IMR-90 (cell line): ENCODE data around the gene CNDP2. TPM values are rescaled to one million over a fixed set of nuclear protein-coding genes. Genes with fewer than 3 reads are reported as not detected.
A peak's percentile ranks its signal among the peaks of the same experiment; 100 is the strongest.

Experiments used
- ATAC-seq: fragments of 200-7000 bp; cut with Tn5 transposase; 2 replicates; pipeline ENCODE4 v1.9.1; 2020; ENCODE audit warnings: low read depth, mild to moderate bottlenecking, moderate library complexity
- BruUV-seq: library from RNA; stranded (reverse); fragments of 400-500 nt; replicated peaks from 2 replicates; lab custom pipeline; 2021; lab: Mats Ljungman, UMichigan
- CTCF ChIA-PET: fragments of 300-600 bp; formaldehyde crosslinking; extraction: SDS; loops from one replicate; lab custom pipeline; 2021; ENCODE audit warnings: antibody characterized with exemption; lab: Yijun Ruan, JAX
- POLR2A ChIA-PET: fragments of 300-600 bp; sonication (Branson Sonifier 250); formaldehyde crosslinking; loops from one replicate; lab custom pipeline; 2022; ENCODE audit warnings: antibody characterized with exemption; ENCODE audit not compliant: unreplicated experiment; lab: Charles Lee
- DNase-seq: peaks from one replicate; pipeline ENCODE4 v3.0.0; 2013
- H2AFZ ChIP-seq: replicated peaks from 2 replicates; pipeline ENCODE3; 2013; ENCODE audit warnings: low read length, mild to moderate bottlenecking; ENCODE audit not compliant: poor library complexity
- H2AK5ac ChIP-seq: 2 replicates; pipeline ENCODE4 v1.6.1; 2013; ENCODE audit warnings: low read depth, low read length, inconsistent platforms
- H2AK9ac ChIP-seq: replicated peaks from 2 replicates; pipeline ENCODE3; 2013; ENCODE audit warnings: mild to moderate bottlenecking, low read depth, low read length, moderate library complexity; ENCODE audit not compliant: poor library complexity
- H2BK120ac ChIP-seq: 2 replicates; pipeline ENCODE4 v1.6.1; 2013; ENCODE audit warnings: low read depth, low read length, inconsistent platforms
- H2BK15ac ChIP-seq: 3 replicates; pipeline ENCODE4 v1.6.1; 2013; ENCODE audit warnings: low read depth, low read length, inconsistent platforms
- H2BK20ac ChIP-seq: 2 replicates; pipeline ENCODE4 v1.6.1; 2013; ENCODE audit warnings: low read depth, mild to moderate bottlenecking, inconsistent platforms, low read length, moderate library complexity
- H2BK5ac ChIP-seq: 2 replicates; pipeline ENCODE4 v1.6.1; 2013; ENCODE audit warnings: mild to moderate bottlenecking, low read depth, low read length, inconsistent platforms; ENCODE audit not compliant: poor library complexity, severe bottlenecking
- H3K14ac ChIP-seq: replicated peaks from 2 replicates; pipeline ENCODE4 v1.6.1; 2013; ENCODE audit warnings: low read depth, low read length, inconsistent platforms
- H3K18ac ChIP-seq: 2 replicates; pipeline ENCODE4 v1.6.1; 2013; ENCODE audit warnings: low read depth, low read length, control low read depth
- H3K23ac ChIP-seq: 2 replicates; pipeline ENCODE4 v1.6.1; 2013; ENCODE audit warnings: low read depth, low read length, inconsistent platforms
- H3K27ac ChIP-seq: 2 replicates; pipeline ENCODE4 v1.5.1; 2013; ENCODE audit warnings: mild to moderate bottlenecking, control low read depth, low read length; ENCODE audit not compliant: insufficient read depth
- H3K27me3 ChIP-seq: 2 replicates; pipeline ENCODE4 v1.6.1; 2013; ENCODE audit warnings: low read length; ENCODE audit not compliant: control insufficient read depth, insufficient read depth
- H3K36me3 ChIP-seq: 2 replicates; pipeline ENCODE4 v1.6.1; 2013; ENCODE audit warnings: low read length, mixed read lengths; ENCODE audit not compliant: control insufficient read depth, insufficient read depth
- H3K4ac ChIP-seq: 2 replicates; pipeline ENCODE4 v1.6.1; 2013; ENCODE audit warnings: low read depth, low read length, inconsistent platforms
- H3K4me1 ChIP-seq: 2 replicates; pipeline ENCODE4 v1.6.1; 2013; ENCODE audit warnings: low read length, mixed read lengths; ENCODE audit not compliant: control insufficient read depth, insufficient read depth
- H3K4me2 ChIP-seq: 2 replicates; pipeline ENCODE4 v1.6.1; 2013; ENCODE audit warnings: low read depth, mild to moderate bottlenecking, control low read depth, low read length, moderate library complexity
- H3K4me3 ChIP-seq: 2 replicates; pipeline ENCODE4 v1.5.1; 2013; ENCODE audit warnings: low read depth, mild to moderate bottlenecking, control low read depth, low read length, moderate library complexity; ENCODE audit not compliant: insufficient read depth
- H3K56ac ChIP-seq: 2 replicates; pipeline ENCODE4 v1.6.1; 2013; ENCODE audit warnings: low read length, inconsistent platforms; ENCODE audit not compliant: insufficient read depth; ENCODE audit errors: extremely low read depth
- H3K79me1 ChIP-seq, 2 experiments: 2 replicates each; pipeline ENCODE4 v1.6.1; 2013; ENCODE audit warnings: low read length in 2 of 2, inconsistent platforms in 1 of 2, low read depth in 1 of 2
- H3K9ac ChIP-seq: 2 replicates; pipeline ENCODE4 v1.6.1; 2013; ENCODE audit warnings: low read depth, low read length, control low read depth
- H3K9me1 ChIP-seq: 2 replicates; pipeline ENCODE4 v1.6.1; 2013; ENCODE audit warnings: low read length, inconsistent platforms; ENCODE audit not compliant: insufficient read depth
- H3K9me3 ChIP-seq: 2 replicates; pipeline ENCODE4 v1.6.1; 2013; ENCODE audit warnings: low read length; ENCODE audit not compliant: control insufficient read depth, insufficient read depth
- H4K20me1 ChIP-seq: 2 replicates; pipeline ENCODE4 v1.6.1; 2013; ENCODE audit warnings: low read length, inconsistent platforms; ENCODE audit not compliant: insufficient read depth
- H4K5ac ChIP-seq: 2 replicates; pipeline ENCODE4 v1.6.1; 2013; ENCODE audit warnings: mild to moderate bottlenecking, low read depth, low read length, control low read depth
- H4K8ac ChIP-seq, 2 experiments: 2 replicates each; pipeline ENCODE4 v1.6.1; 2013; ENCODE audit warnings: low read depth in 2 of 2, low read length in 2 of 2, control low read depth in 1 of 2, inconsistent platforms in 1 of 2
- H4K91ac ChIP-seq: 2 replicates; pipeline ENCODE4 v1.6.1; 2013; ENCODE audit warnings: low read depth, low read length, inconsistent platforms; ENCODE audit not compliant: insufficient read depth
- BHLHE40 ChIP-seq: fragments of 150-350 bp; IDR thresholded peaks from 2 replicates; pipeline ENCODE4 v1.6.1; 2016; ENCODE audit warnings: mild to moderate bottlenecking, low read depth, low read length
- CEBPB ChIP-seq: IDR thresholded peaks from 2 replicates; pipeline ENCODE4 v1.6.1; 2012; ENCODE audit warnings: low read depth, low read length, improper control_type of control experiment
- FOS ChIP-seq: fragments of 150-350 bp; IDR thresholded peaks from 2 replicates; pipeline ENCODE4 v1.6.1; 2016; ENCODE audit warnings: low read depth, low read length
- MAFK ChIP-seq: IDR thresholded peaks from 2 replicates; pipeline ENCODE4 v1.6.1; 2012; ENCODE audit warnings: low read depth, low read length, improper control_type of control experiment
- MXI1 ChIP-seq: IDR thresholded peaks from 2 replicates; pipeline ENCODE4 v1.6.1; 2012; ENCODE audit warnings: low read depth, mild to moderate bottlenecking, low read length, moderate library complexity, borderline replicate concordance
- NFE2L2 ChIP-seq: fragments of 150-350 bp; IDR thresholded peaks from 2 replicates; pipeline ENCODE4 v1.6.1; 2016; ENCODE audit warnings: low read depth, mild to moderate bottlenecking, low read length
- POLR2A ChIP-seq: IDR thresholded peaks from 2 replicates; pipeline ENCODE4 v1.6.1; 2012; ENCODE audit warnings: mild to moderate bottlenecking, low read depth, low read length
- RFX5 ChIP-seq: IDR thresholded peaks from 2 replicates; pipeline ENCODE4 v1.8.0; 2012; ENCODE audit warnings: low read depth, mild to moderate bottlenecking, low read length, moderate library complexity
- SMC3 ChIP-seq: fragments of 150-350 bp; IDR thresholded peaks from 2 replicates; pipeline ENCODE4 v1.6.1; 2016; ENCODE audit warnings: low read depth, mild to moderate bottlenecking, antibody characterized with exemption, low read length, moderate library complexity
- WGBS, 2 experiments: methylation state at CpG; one replicate each; pipeline versions ENCODE4 v1.1.5 to v1.1.7; 2013; ENCODE audit warnings: missing lambda C conversion rate in 2 of 2; ENCODE audit not compliant: insufficient read length in 1 of 2; ENCODE audit errors: extremely low coverage in 2 of 2; 5-methylcytosine and 5-hydroxymethylcytosine counted together
- dilution Hi-C: fragments of 300-500 bp; cut with HindIII; formaldehyde crosslinking; loops from one replicate; pipeline ENCODE4 v1.14.3; 2018; ENCODE audit warnings: low sequenced_read_pairs; ENCODE audit not compliant: unreplicated experiment
- in situ Hi-C: fragments of 300-500 bp; cut with MboI; formaldehyde crosslinking; loops from 3 replicates; pipeline ENCODE4 v1.14.3; 2019; ENCODE audit warnings: low sequenced_read_pairs, inconsistent platforms, mixed read lengths
- intact Hi-C: fragments of 100-400 bp; cut with micrococcal nuclease; formaldehyde crosslinking; loops from 2 replicates; pipeline ENCODE4 v1.10.0; 2022
- polyA plus RNA-seq, 3 experiments: library from polyadenylated mRNA; depleted of rRNA; stranded (reverse); fragments of >200 nt; gene quantifications; 2 replicates each; pipeline ENCODE4 v1.2.3, GENCODE V29; 2012; ENCODE audit warnings: low replicate concordance in 1 of 3
- total RNA-seq: library from RNA; depleted of rRNA; stranded (reverse); fragments of >200 nt; gene quantifications from 2 replicates; pipeline ENCODE4 v1.2.3, GENCODE V29; 2012
- TF ChIP-seq, protein P1 (sequence below): fragments of 150-350 bp; IDR thresholded peaks from 2 replicates; pipeline ENCODE4 v1.6.1; 2016; ENCODE audit warnings: low read depth, mild to moderate bottlenecking, low read length, moderate library complexity, borderline replicate concordance

Gene CNDP2
- total and polyA plus RNA-seq, 2 of the 4 experiments (the other 2 are of a cell fraction), result 52.0 to 67.9 TPM

DNA sequence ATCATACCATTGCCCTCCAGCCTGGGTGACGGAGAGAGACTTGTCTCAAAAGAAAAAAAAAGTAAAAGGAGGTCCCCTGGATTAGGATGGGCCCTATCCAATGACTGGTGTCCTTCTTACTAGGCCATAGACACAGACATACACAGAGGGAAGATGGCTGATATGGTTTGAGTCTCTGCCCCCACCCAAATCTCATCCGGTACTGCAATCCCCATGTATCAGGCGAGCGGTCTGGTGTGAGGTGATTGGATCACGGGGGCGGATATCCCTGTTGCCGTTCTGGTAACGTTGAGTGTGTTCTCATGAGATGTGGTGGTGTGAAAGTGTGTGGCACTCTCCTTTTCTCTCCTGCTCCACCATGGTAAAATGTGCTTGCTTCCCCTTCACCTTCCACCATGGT lies 7.8 kb upstream of the CNDP2 start:
- no CpG with 5 or more reads among the region's 8 CpGs for WGBS, 2 experiments
- no peak overlapping the region for H2AK9ac ChIP-seq
- no peak overlapping the region for H4K91ac ChIP-seq
- DNase-seq, result no peak
- H4K5ac ChIP-seq, result no peak overlapping the region
- H3K14ac ChIP-seq, result no peak overlapping the region
- ATAC-seq, result no peak
- no peak overlapping the region for H2BK120ac ChIP-seq
- BruUV-seq, result no TSS peak
- no peak overlapping the region for H2BK5ac ChIP-seq
- H2AK5ac ChIP-seq, result no peak overlapping the region
- no peak overlapping the region for H3K23ac ChIP-seq
- H2AFZ ChIP-seq, result peak overlapping the region; percentile 35
- H3K18ac ChIP-seq, result no peak overlapping the region
- no peak overlapping the region for H3K56ac ChIP-seq
- H3K36me3 ChIP-seq, result no peaks in the 10 kb centered on the region
- in situ Hi-C loops, result no loop called here
- no peak overlapping the region for H3K4ac ChIP-seq
- no peak overlapping the region for H3K4me2 ChIP-seq
- ChIA-PET CTCF (no interaction called here), POLR2A (no interaction called here)
- no peak overlapping the region for H3K9ac ChIP-seq
- TF ChIP-seq MXI1 (no peak), BHLHE40 (no peak), SMC3 (no peak), RFX5 (no peak), NFE2L2 (no peak), CEBPB (no peak), FOS (no peak), POLR2A (no peak), MAFK (no peak)
- TF ChIP-seq, protein P1, sequence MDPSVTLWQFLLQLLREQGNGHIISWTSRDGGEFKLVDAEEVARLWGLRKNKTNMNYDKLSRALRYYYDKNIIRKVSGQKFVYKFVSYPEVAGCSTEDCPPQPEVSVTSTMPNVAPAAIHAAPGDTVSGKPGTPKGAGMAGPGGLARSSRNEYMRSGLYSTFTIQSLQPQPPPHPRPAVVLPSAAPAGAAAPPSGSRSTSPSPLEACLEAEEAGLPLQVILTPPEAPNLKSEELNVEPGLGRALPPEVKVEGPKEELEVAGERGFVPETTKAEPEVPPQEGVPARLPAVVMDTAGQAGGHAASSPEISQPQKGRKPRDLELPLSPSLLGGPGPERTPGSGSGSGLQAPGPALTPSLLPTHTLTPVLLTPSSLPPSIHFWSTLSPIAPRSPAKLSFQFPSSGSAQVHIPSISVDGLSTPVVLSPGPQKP, result no peak
- no peaks in the 10 kb centered on the region for H4K20me1 ChIP-seq
- no peaks in the 10 kb centered on the region for H3K4me1 ChIP-seq
- no peaks in the 10 kb centered on the region for H3K79me1 ChIP-seq
- no peak overlapping the region for H2BK20ac ChIP-seq
- H3K9me3 ChIP-seq, result peaks cover 3% of the 10 kb centered on the region; the same call in 1 of the 2 replicates
- dilution Hi-C loops, result no loop called here
- no peak overlapping the region for H3K4me3 ChIP-seq
- H3K27me3 ChIP-seq, result peaks cover 15% of the 10 kb centered on the region
- H4K8ac ChIP-seq, result no peak overlapping the region
- H2BK15ac ChIP-seq, result no peak overlapping the region
- intact Hi-C loops, result no loop called here
- no peaks in the 10 kb centered on the region for H3K9me1 ChIP-seq
- no peak overlapping the region for H3K27ac ChIP-seq
